ENCODE measurements around the gene CPPED1.

DNA sequence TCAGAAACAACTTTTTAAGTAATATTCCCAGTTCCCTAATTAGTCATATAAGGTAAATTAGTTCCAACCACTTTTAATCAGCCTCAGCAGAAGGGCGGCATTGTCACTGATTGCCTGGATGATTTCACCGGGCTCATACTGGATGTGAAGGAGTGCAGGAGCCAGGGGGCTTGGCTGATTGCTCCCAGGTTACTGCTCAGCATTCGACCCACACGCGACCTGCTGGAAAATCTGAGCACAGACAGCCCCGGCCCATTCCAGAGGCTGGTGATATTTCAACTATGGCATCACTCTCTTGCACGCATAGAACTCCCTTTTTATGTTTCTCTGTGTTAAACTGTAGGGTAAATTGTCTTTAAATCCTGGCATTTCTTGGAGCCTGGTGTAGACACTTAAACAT, 34.2 kb downstream of the CPPED1 start:
- TF ChIP-seq CTCF (IDR thresholded peaks at IDR 0.05) (no peak), EP300 (IDR thresholded peaks at IDR 0.05) (no peak)

All from tibial nerve (tissue), 4 donors.